Measurements from ENCODE around the gene IL1R1. TPM values are rescaled to one million over a fixed set of nuclear protein-coding genes. Genes with fewer than 3 reads are reported as not detected.

Gene IL1R1
- total RNA-seq, 2 experiments from 2014 or later, result not detected

GRCh38 chr2:102200539-102200938, 58.0 kb downstream of the IL1R1 start:
- intact Hi-C loops (cut with micrococcal nuclease; ENCODE audit: unreplicated experiment), result no loop called here
- H3K4me1 ChIP-seq (ENCODE audit: insufficient read depth, low read length, poor library complexity, severe bottlenecking), result no peaks in the 10 kb centered on the region
- H4K20me1 ChIP-seq (ENCODE audit: insufficient read depth, low read length), result no peaks in the 10 kb centered on the region
- DNase-seq (ENCODE audit: low spot score), result no peak
- no peak overlapping the region for H3K27ac ChIP-seq (ENCODE audit: low read depth, low read length, poor library complexity, severe bottlenecking)
- TF ChIP-seq EZH2phosphoT487 (IDR thresholded peaks at IDR 0.05; ENCODE audit: borderline replicate concordance, low read depth, low read length) (no peak), CTCF (conservative IDR thresholded peaks at IDR 0.05; ENCODE audit: low read length) (no peak)
- H3K9me2 ChIP-seq (ENCODE audit: insufficient read depth, low read length), result no peaks in the 10 kb centered on the region
- H3K79me2 ChIP-seq (ENCODE audit: insufficient read depth, low read depth, low read length), result no peaks in the 10 kb centered on the region
- CTCF ChIA-PET (ENCODE audit: unreplicated experiment), result no interaction called here
- no peak overlapping the region for H3K4me2 ChIP-seq (ENCODE audit: low read length)
- no peaks in the 10 kb centered on the region for H3K36me3 ChIP-seq (ENCODE audit: insufficient read depth, low read length)
- H3K9me3 ChIP-seq (ENCODE audit: low read length), result no peaks in the 10 kb centered on the region
- BruUV-seq (replicated peaks), result no TSS peak
- H3K4me3 ChIP-seq (ENCODE audit: low read depth, low read length, poor library complexity, severe bottlenecking), result no peak overlapping the region
- no peak overlapping the region for H2AFZ ChIP-seq (ENCODE audit: low read length)
- POLR2A ChIA-PET, result interaction anchor here (0.7 kb wide), 1 partner anchor 167 kb away, joined by 3 read pairs; no protein-coding TSS in a partner anchor

GRCh38 chr2:102204638-102205037, 62.1 kb downstream of the IL1R1 start:
- Histone ChIP-seq H3K9me3 (ENCODE audit: low read length) (no peaks in the 10 kb centered on the region), H3K79me2 (ENCODE audit: insufficient read depth, low read depth, low read length) (no peaks in the 10 kb centered on the region), H4K20me1 (ENCODE audit: insufficient read depth, low read length) (no peaks in the 10 kb centered on the region), H3K4me2 (ENCODE audit: low read length) (no peak overlapping the region), H3K9me2 (ENCODE audit: insufficient read depth, low read length) (no peaks in the 10 kb centered on the region), H3K4me3 (ENCODE audit: low read depth, low read length, poor library complexity, severe bottlenecking) (no peak overlapping the region), H2AFZ (ENCODE audit: low read length) (no peak overlapping the region), H3K4me1 (ENCODE audit: insufficient read depth, low read length, poor library complexity, severe bottlenecking) (no peaks in the 10 kb centered on the region), H3K36me3 (ENCODE audit: insufficient read depth, low read length) (no peaks in the 10 kb centered on the region), H3K27ac (ENCODE audit: low read depth, low read length, poor library complexity, severe bottlenecking) (no peak overlapping the region)
- intact Hi-C loops (cut with micrococcal nuclease; ENCODE audit: unreplicated experiment), result no loop called here
- POLR2A ChIA-PET, result no interaction called here
- CTCF ChIA-PET (ENCODE audit: unreplicated experiment), result no interaction called here
- TF ChIP-seq EZH2phosphoT487 (IDR thresholded peaks at IDR 0.05; ENCODE audit: borderline replicate concordance, low read depth, low read length), result no peak
- no TSS peak for BruUV-seq (replicated peaks)
- DNase-seq (ENCODE audit: low spot score), result no peak

- ChIA-PET POLR2A (no interaction called here), CTCF (ENCODE audit: unreplicated experiment) (no interaction called here)
- Histone ChIP-seq H3K79me2 (ENCODE audit: insufficient read depth, low read depth, low read length) (no peaks in the 10 kb centered on the region), H3K4me1 (ENCODE audit: insufficient read depth, low read length, poor library complexity, severe bottlenecking) (no peaks in the 10 kb centered on the region), H3K36me3 (ENCODE audit: insufficient read depth, low read length) (no peaks in the 10 kb centered on the region), H3K4me2 (ENCODE audit: low read length) (no peak overlapping the region), H3K9me3 (ENCODE audit: low read length) (no peaks in the 10 kb centered on the region), H3K9me2 (ENCODE audit: insufficient read depth, low read length) (no peaks in the 10 kb centered on the region), H3K4me3 (ENCODE audit: low read depth, low read length, poor library complexity, severe bottlenecking) (no peak overlapping the region), H2AFZ (ENCODE audit: low read length) (no peak overlapping the region), H3K27ac (ENCODE audit: low read depth, low read length, poor library complexity, severe bottlenecking) (no peak overlapping the region), H4K20me1 (ENCODE audit: insufficient read depth, low read length) (no peaks in the 10 kb centered on the region)
- intact Hi-C loops (cut with micrococcal nuclease; ENCODE audit: unreplicated experiment), result no loop called here
- TF ChIP-seq CTCF (conservative IDR thresholded peaks at IDR 0.05; ENCODE audit: low read length) (no peak), EZH2phosphoT487 (IDR thresholded peaks at IDR 0.05; ENCODE audit: borderline replicate concordance, low read depth, low read length) (no peak)
- BruUV-seq (replicated peaks), result no TSS peak
- DNase-seq (ENCODE audit: low spot score), result no peak
These were observed 64.3 kb downstream of the IL1R1 start for GRCh38 chr2:102206666-102207341.

All from OCI-LY7 (cell line).